H9 (cell line): ENCODE measurements around the gene HS3ST2. TPM values are rescaled to one million over a fixed set of nuclear protein-coding genes. Genes with fewer than 3 reads are reported as not detected.

Experiments used
- DNase-seq: peaks from one replicate; pipeline ENCODE4 v3.0.0-alpha.2; 2017
- H2AFZ ChIP-seq: one replicate; pipeline ENCODE4 v1.6.1; 2013; ENCODE audit warnings: mild to moderate bottlenecking, low read length, control low read depth, moderate library complexity
- H2AK5ac ChIP-seq: 2 replicates; pipeline ENCODE4 v1.6.1; 2013; ENCODE audit warnings: low read length, control low read depth, mixed read lengths; ENCODE audit not compliant: insufficient read length
- H2BK120ac ChIP-seq: one replicate; pipeline ENCODE4 v1.6.1; 2013; ENCODE audit warnings: low read depth, mild to moderate bottlenecking, low read length, control low read depth, inconsistent platforms; ENCODE audit not compliant: poor library complexity, severe bottlenecking
- H2BK12ac ChIP-seq: 2 replicates; pipeline ENCODE4 v1.6.1; 2013; ENCODE audit warnings: low read length, control low read depth, mixed read lengths, low read depth; ENCODE audit not compliant: insufficient read length
- H2BK15ac ChIP-seq: 2 replicates; pipeline ENCODE4 v1.6.1; 2013; ENCODE audit warnings: low read depth, low read length, control low read depth
- H2BK20ac ChIP-seq: one replicate; pipeline ENCODE4 v1.6.1; 2013; ENCODE audit warnings: low read depth, mild to moderate bottlenecking, low read length, control low read depth, inconsistent platforms; ENCODE audit not compliant: poor library complexity, severe bottlenecking
- H2BK5ac ChIP-seq: 2 replicates; pipeline ENCODE4 v1.6.1; 2013; ENCODE audit warnings: low read length, control low read depth, mixed read lengths; ENCODE audit not compliant: insufficient read length
- H3K14ac ChIP-seq: 2 replicates; pipeline ENCODE4 v1.6.1; 2013; ENCODE audit warnings: low read length, control low read depth; ENCODE audit not compliant: insufficient read depth
- H3K18ac ChIP-seq: 2 replicates; pipeline ENCODE4 v1.6.1; 2013; ENCODE audit warnings: low read depth, mild to moderate bottlenecking, mixed read lengths, low read length, control low read depth; ENCODE audit not compliant: insufficient read length
- H3K23ac ChIP-seq: 2 replicates; pipeline ENCODE4 v1.6.1; 2013; ENCODE audit warnings: low read length, control low read depth, mixed read lengths, low read depth; ENCODE audit not compliant: insufficient read length
- H3K23me2 ChIP-seq: 2 replicates; pipeline ENCODE4 v1.6.1; 2013; ENCODE audit warnings: low read depth, mild to moderate bottlenecking, mixed read lengths, low read length, control low read depth; ENCODE audit not compliant: insufficient read length, poor library complexity, severe bottlenecking
- H3K27ac ChIP-seq: 2 replicates; pipeline ENCODE4 v1.5.1; 2013; ENCODE audit warnings: low read length, control low read depth, mixed read lengths, low read depth; ENCODE audit not compliant: insufficient read length
- H3K27me3 ChIP-seq: 2 replicates; pipeline ENCODE4 v1.6.1; 2013; ENCODE audit warnings: low read length, control low read depth, inconsistent platforms; ENCODE audit not compliant: insufficient read depth
- H3K4ac ChIP-seq: 2 replicates; pipeline ENCODE4 v1.6.1; 2013; ENCODE audit warnings: low read depth, mild to moderate bottlenecking, control low read depth, inconsistent platforms, low read length, moderate library complexity
- H3K4me1 ChIP-seq: 2 replicates; pipeline ENCODE4 v1.6.1; 2013; ENCODE audit warnings: low read length, control low read depth, inconsistent platforms; ENCODE audit not compliant: insufficient read depth
- H3K4me2 ChIP-seq: 2 replicates; pipeline ENCODE4 v1.6.1; 2013; ENCODE audit warnings: low read length, control low read depth, mixed read lengths; ENCODE audit not compliant: insufficient read length, insufficient read depth
- H3K56ac ChIP-seq: 2 replicates; pipeline ENCODE4 v1.6.1; 2013; ENCODE audit warnings: low read depth, mild to moderate bottlenecking, mixed read lengths, low read length, control low read depth; ENCODE audit not compliant: insufficient read length
- H3K79me1 ChIP-seq: 2 replicates; pipeline ENCODE4 v1.6.1; 2013; ENCODE audit warnings: low read depth, mild to moderate bottlenecking, moderate library complexity, low read length, control low read depth, inconsistent platforms; ENCODE audit not compliant: insufficient read depth, poor library complexity, severe bottlenecking
- H3K79me2 ChIP-seq: 2 replicates; pipeline ENCODE4 v1.6.1; 2013; ENCODE audit warnings: low read length, control low read depth, inconsistent platforms; ENCODE audit not compliant: insufficient read depth
- H3K9ac ChIP-seq: 2 replicates; pipeline ENCODE4 v1.6.1; 2013; ENCODE audit warnings: low read length, control low read depth, mixed read lengths; ENCODE audit not compliant: insufficient read length; ENCODE audit errors: extremely low read depth
- H3K9me3 ChIP-seq: one replicate; pipeline ENCODE4 v1.6.1; 2013; ENCODE audit warnings: low read depth, low read length, inconsistent platforms; ENCODE audit not compliant: control insufficient read depth
- H3T11ph ChIP-seq: one replicate; pipeline ENCODE4 v1.6.1; 2013; ENCODE audit warnings: mild to moderate bottlenecking, low read length, control low read depth, inconsistent platforms
- H4K20me1 ChIP-seq: one replicate; pipeline ENCODE4 v1.6.1; 2013; ENCODE audit not compliant: control insufficient read depth, insufficient read length, insufficient read depth
- H4K5ac ChIP-seq: 2 replicates; pipeline ENCODE4 v1.6.1; 2013; ENCODE audit warnings: low read depth, mild to moderate bottlenecking, mixed read lengths, low read length, control low read depth; ENCODE audit not compliant: insufficient read length
- H4K8ac ChIP-seq: replicated peaks from 2 replicates; pipeline ENCODE4 v1.6.1; 2013; ENCODE audit warnings: low read length, control low read depth, mixed read lengths, low read depth; ENCODE audit not compliant: insufficient read length
- H4K91ac ChIP-seq: 2 replicates; pipeline ENCODE4 v1.6.1; 2013; ENCODE audit warnings: low read depth, mild to moderate bottlenecking, moderate library complexity, mixed read lengths, low read length, control low read depth; ENCODE audit not compliant: insufficient read length
- H3K27ac Mint-ChIP-seq, 3 experiments: 2 replicates in 2 of 3; 3 replicates in 1 of 3; pipeline ENCODE4 v1.8.0; 2020 to 2021; ENCODE audit warnings: mixed read lengths in 3 of 3, mild to moderate bottlenecking in 1 of 3, moderate library complexity in 1 of 3
- H3K27me3 Mint-ChIP-seq: 2 replicates; pipeline ENCODE4 v1.8.0; 2021; ENCODE audit warnings: low read depth, mild to moderate bottlenecking, moderate library complexity, mixed read lengths
- H3K36me3 Mint-ChIP-seq, 3 experiments: 2 replicates in 2 of 3; 3 replicates in 1 of 3; pipeline ENCODE4 v1.8.0; 2020 to 2021; ENCODE audit warnings: low read depth in 3 of 3, mixed read lengths in 3 of 3; ENCODE audit not compliant: insufficient read depth in 1 of 3
- H3K4me1 Mint-ChIP-seq, 2 experiments: 2 replicates each; pipeline ENCODE4 v1.8.0; 2020; ENCODE audit warnings: mixed read lengths in 2 of 2
- H3K4me3 Mint-ChIP-seq, 2 experiments: 2 replicates in 1 of 2; 3 replicates in 1 of 2; pipeline ENCODE4 v1.8.0; 2020 to 2021; ENCODE audit warnings: mild to moderate bottlenecking in 2 of 2, mixed read lengths in 2 of 2, moderate library complexity in 1 of 2
- H3K9me3 Mint-ChIP-seq, 2 experiments: 2 replicates in 1 of 2; 3 replicates in 1 of 2; pipeline ENCODE4 v1.8.0; 2020; ENCODE audit warnings: mild to moderate bottlenecking in 2 of 2, mixed read lengths in 2 of 2, moderate library complexity in 1 of 2
- CTCF ChIP-seq: fragments of 200-600 bp; sonication (generic); conservative IDR thresholded peaks from 3 replicates; pipeline ENCODE4 v1.8.0; 2021; ENCODE audit warnings: antibody characterized with exemption, mild to moderate bottlenecking
- WGBS: extraction: QIAGEN DNeasy Blood & Tissue Kit; methylation state at CpG from one replicate; pipeline ENCODE4 v1.1.7; 2013; ENCODE audit warnings: missing lambda C conversion rate, low lambda C conversion rate, mixed read lengths; ENCODE audit not compliant: insufficient read length; ENCODE audit errors: extremely low coverage; 5-methylcytosine and 5-hydroxymethylcytosine counted together
- total RNA-seq: library from RNA; stranded (reverse); gene quantifications from 2 replicates; pipeline ENCODE4 v1.2.1, GENCODE V29; 2021

Gene HS3ST2
- total RNA-seq, 1 experiment from 2014 or later: 3.1 TPM

- H3K9ac ChIP-seq: no peak overlapping the region
- Mint-ChIP-seq H3K4me3 (no peak overlapping the region), H3K27me3 (peaks cover 2% of the 10 kb centered on the region; the same call in 1 of the 2 replicates), H3K36me3 (no peaks in the 10 kb centered on the region), H3K9me3 (no peaks in the 10 kb centered on the region), H3K27ac (no peak overlapping the region), H3K4me1 (peaks cover 1 to 3% of the 10 kb centered on the region in 2 experiments; a peak in 3 of 4 replicates)
- H3K27me3 ChIP-seq: no peaks in the 10 kb centered on the region
- H2BK5ac ChIP-seq: no peak overlapping the region
- H3K4me1 ChIP-seq: no peaks in the 10 kb centered on the region
- H2BK15ac ChIP-seq: no peak overlapping the region
- WGBS: no CpG with 5 or more reads among the region's 4 CpGs
- no peak for DNase-seq
- no peak overlapping the region for H3K4me2 ChIP-seq
- H3K23me2 ChIP-seq: no peaks in the 10 kb centered on the region
- H4K5ac ChIP-seq: no peak overlapping the region
- no peak overlapping the region for H2BK20ac ChIP-seq
- H4K91ac ChIP-seq: no peak overlapping the region
- no peak overlapping the region for H2BK120ac ChIP-seq
- H3K18ac ChIP-seq: no peak overlapping the region
- no peaks in the 10 kb centered on the region for H3K79me2 ChIP-seq
- no peaks in the 10 kb centered on the region for H3K9me3 ChIP-seq
- H2BK12ac ChIP-seq: no peak overlapping the region
- H3K4ac ChIP-seq: no peak overlapping the region
- no peak for TF ChIP-seq CTCF
- H3K27ac ChIP-seq: no peak overlapping the region
- no peak overlapping the region for H2AK5ac ChIP-seq
- H3T11ph ChIP-seq: no peak overlapping the region
- H2AFZ ChIP-seq: no peak overlapping the region
- no peak overlapping the region for H3K23ac ChIP-seq
- no peak overlapping the region for H3K56ac ChIP-seq
- H3K79me1 ChIP-seq: no peaks in the 10 kb centered on the region
- H3K14ac ChIP-seq: no peak overlapping the region
- no peaks in the 10 kb centered on the region for H4K20me1 ChIP-seq
- H4K8ac ChIP-seq: no peak overlapping the region
These were observed 60.4 kb downstream of the HS3ST2 start for GRCh38 chr16:22874394-22874793.
